Body of pancreas (tissue), 4 donors: Measurements from ENCODE around the gene TSPYL1.

Source experiments
- CTCF ChIP-seq, 7 experiments: fragments of 450-650 bp in 4 of 7; fragments of 200-600 bp in 3 of 7; sonication (generic) in 3 of 7; IDR thresholded peaks; one replicate each; pipeline ENCODE4 v1.5.1; 2016 to 2019; ENCODE audit warnings: antibody characterized with exemption in 7 of 7
- POLR2A ChIP-seq, 3 donors: fragments of 450-650 bp; IDR thresholded peaks; one replicate each; pipeline ENCODE4 v1.6.1; 2016; ENCODE audit warnings: antibody characterized with exemption in 3 of 3, mild to moderate bottlenecking in 2 of 3

DNA sequence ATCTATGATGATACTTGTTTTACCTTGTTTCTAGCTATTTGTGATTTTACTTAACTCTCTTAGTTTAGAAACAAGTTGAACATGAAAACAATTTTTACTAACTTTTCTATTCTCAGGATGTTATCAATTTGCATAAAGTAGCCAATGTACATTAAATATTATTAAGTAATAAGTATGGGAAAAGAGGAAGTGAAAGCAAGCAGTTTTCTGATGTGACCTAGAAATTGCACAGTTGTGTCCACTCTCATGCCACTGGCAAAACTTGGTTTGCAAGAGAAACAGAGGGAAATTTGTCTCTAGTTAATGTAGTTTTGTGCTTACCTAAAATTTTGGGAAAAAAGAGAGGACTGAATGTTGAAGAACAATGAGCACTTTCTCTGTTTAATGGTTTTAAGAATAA lies 19.2 kb upstream of the TSPYL1 start:
- TF ChIP-seq CTCF (IDR thresholded peaks at IDR 0.05): no peak
- TF ChIP-seq POLR2A (IDR thresholded peaks at IDR 0.05): no peak
